GM18520 (cell line): ENCODE data around the gene EGFLAM.

ENCODE experiments used
- ATAC-seq: cut with Tn5 transposase; IDR thresholded peaks from one replicate; pipeline ENCODE4 v1.9.1; 2021; ENCODE audit not compliant: unreplicated experiment

Gene EGFLAM

DNA sequence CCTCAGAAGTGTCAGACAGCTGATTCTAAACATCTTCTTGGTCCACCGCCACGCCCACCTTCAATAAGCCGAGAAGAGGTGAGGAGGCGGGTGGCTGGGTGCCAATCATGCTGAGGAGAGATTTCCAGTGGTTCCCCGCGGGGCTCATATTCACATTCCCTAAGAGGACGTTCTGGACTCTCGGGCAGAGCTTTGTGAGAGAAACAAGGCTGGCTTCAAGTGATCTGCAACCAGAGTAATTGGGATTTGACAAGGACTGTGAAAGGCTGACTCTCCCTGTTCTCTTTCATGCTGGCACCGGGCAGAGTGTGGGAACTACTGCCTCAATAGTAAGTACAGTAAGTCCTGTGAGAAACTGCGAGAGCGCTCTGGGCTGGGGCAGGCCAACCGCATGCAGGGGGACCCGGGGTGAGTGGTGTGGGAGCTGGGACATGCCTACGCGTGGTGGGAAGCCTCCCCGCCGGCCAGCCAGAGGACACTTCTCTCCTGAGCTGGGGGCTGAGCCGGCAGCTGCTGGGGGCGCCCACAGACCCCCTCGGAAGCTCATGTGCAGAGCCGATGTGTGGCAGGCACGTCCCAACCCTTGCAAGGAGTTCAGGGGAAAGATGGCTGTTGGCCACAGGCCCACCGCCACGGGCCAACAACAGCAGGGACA, 187.1 kb downstream of the EGFLAM start:
- ATAC-seq = no peak

GRCh38 chr5:38446029-38446522, 187.7 kb downstream of the EGFLAM start:
- no peak for ATAC-seq

- no peak for ATAC-seq
These were observed 188.7 kb downstream of the EGFLAM start for GRCh38 chr5:38447056-38447455.

GRCh38 chr5:38447786-38448185, 189.4 kb downstream of the EGFLAM start:
- no peak for ATAC-seq

GRCh38 chr5:38448568-38449350, 190.4 kb downstream of the EGFLAM start:
- no peak for ATAC-seq

DNA sequence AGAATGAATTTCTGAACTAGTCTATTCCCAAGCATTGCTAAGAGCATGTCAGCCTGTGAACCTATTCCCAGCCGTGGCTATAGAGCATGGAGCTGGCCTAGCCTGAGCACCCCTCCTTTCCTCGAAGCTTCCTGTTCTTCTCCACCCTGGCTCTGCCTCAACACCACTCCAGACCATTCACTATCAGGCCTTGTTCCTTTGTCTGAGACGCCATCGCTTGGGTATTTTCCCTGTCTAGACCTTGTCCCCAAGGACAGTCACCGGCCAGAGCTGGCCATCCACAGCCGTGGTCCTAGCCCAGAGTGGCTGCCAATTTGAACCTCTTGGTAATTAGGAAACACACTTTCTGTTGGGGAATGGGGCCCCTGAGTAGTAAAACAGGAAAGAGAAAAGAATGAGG, 192.3 kb downstream of the EGFLAM start:
- ATAC-seq = no peak

DNA sequence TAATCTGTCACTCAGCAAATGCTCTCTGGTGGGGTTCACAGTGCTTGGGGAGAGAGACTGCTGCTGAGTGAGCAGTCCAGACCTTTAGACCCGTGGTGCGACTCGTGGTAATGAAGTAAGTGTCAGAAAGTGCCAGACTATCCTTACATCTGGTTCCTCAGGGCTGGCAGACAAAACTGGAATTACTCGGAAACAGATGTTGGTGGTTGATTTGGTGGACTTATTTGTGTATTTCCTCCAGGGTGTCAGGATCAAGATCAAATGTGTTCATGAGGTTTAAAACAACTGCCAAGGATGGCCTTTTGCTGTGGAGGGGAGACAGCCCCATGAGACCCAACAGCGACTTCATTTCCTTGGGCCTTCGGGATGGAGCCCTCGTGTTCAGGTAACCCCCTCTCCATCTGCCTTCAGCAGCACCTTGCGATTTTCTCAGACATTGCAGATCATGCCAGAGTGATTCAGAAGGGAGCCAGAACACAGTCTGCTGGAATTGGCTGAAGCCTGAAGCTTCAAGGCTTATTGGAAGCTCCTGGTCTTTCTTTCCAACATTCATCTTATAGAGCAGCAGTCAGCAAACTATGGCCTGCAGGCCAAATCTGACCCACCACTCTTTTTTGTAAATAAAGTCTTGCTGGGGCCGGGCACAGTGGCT, 192.8 kb downstream of the EGFLAM start:
- no peak for ATAC-seq

DNA sequence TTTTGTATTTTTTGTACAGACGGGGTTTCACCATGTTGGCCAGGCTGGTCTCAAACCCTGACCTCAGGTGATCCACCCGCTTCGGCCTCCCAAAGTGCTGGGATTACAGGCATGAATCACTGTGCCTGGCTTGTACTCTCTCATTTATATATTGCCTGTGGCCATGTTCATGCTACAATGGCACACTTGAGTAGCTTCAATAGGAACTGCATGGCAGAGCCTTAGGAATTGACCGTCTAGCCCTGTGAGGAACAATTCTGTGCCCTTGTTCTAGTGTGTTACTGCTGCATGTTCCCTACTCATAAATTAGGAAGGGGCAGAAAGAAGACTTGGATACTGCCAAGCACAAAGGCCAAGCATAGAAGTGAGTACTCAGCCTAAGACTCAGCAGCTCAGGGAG, 193.8 kb downstream of the EGFLAM start:
- no peak for ATAC-seq

DNA sequence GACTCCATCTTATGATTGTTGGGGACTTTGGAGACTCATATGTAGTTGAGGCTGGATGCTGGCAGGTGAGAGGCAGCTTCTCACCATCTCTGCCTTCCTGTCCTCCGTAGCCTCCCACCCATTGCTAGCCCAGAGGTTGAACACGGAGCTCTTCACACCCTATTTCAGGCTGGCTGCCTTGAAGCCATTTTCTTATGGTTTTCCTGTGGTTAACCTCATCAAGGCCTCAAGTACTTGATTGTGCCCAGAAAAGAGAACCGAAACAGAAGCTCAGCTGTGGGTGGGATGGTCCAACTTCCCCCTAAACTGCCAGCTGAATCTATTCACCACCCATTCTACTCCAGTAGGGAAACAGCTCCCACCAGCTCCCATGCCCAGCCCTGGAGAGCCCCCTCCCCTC, 195.1 kb downstream of the EGFLAM start:
- peak; percentile 96 for ATAC-seq

DNA sequence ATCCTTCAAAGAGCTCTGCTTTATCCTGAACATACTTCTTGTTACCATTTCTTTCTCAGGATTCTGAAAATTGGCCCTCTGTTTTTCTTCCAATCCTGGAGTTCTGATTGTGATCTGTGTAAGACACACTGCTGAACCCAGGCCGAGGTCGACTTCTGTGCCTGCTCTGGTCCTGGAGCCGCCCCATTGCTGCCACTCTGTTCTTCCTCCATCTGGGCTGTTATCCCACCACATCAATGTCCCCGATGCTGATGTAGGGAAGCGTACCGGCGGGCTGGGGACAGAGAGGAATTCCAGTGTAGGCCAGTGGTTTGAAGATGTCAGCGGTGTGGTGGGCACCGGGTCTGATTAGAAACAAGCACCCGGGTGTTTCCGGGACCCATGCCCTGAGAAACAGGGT, 195.6 kb downstream of the EGFLAM start:
- ATAC-seq = no peak

DNA sequence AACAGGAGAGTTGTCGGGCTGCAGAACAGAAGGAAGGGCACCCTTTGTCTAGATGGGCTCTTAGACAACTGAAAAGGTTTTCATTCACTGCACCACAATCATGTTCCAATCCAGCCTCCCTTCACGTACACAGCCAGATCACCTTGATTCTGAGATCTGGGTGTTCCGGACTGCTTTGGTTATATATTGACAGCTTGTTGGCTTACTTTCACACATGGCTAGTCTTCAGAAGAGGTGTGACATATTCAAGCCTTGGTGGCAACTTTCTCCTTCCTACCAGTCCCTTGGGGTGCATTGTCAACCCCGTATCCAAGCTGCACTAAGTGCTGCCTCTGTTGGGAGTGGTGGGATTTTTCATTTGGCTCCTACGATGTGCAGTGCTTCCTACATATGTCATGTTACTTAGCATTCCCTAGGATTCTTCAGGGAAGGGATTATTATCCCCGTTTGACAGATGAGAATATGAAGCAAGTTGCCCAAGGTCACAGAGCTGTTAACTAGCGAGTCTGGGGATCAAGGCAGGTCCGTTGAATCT, 197.5 kb downstream of the EGFLAM start:
- ATAC-seq = peak; percentile 63

GRCh38 chr5:38456657-38457399, 198.5 kb downstream of the EGFLAM start:
- ATAC-seq = no peak

- no peak for ATAC-seq
These were observed 199.8 kb downstream of the EGFLAM start for GRCh38 chr5:38458174-38458573.

GRCh38 chr5:38462976-38463633, 204.7 kb downstream of the EGFLAM start:
- no peak for ATAC-seq

GRCh38 chr5:38463634-38464521, 205.5 kb downstream of the EGFLAM start:
- no peak for ATAC-seq

DNA sequence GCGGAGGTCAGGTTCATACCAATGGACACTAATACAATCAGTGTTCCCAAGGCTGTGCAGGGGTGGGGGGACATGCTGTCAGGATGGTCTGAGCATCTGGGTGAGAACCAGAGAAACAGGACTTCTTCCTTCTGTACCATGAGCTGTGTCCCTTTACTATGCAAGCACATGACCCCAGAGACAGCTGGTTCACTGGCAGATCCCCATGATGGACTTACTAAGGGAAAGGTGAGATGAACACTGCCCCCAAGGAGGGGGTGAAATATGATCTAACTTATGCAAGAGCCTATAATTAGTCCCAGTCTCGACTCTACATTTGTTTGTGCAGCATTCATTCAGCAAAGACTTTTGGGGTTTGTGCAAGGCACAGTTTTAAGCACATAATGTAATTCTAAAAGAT, 206.7 kb downstream of the EGFLAM start:
- ATAC-seq = no peak

- no peak for ATAC-seq
These were observed 207.5 kb downstream of the EGFLAM start for GRCh38 chr5:38465702-38466423.

GRCh38 chr5:38466424-38467189, 208.2 kb downstream of the EGFLAM start:
- no peak for ATAC-seq
